Mesodermal cell (in vitro differentiated cells): ENCODE results near the gene COL23A1.
"Not testable (repeated sequence)": the region's sequence is repeated elsewhere in the genome, so short reads cannot be mapped to it uniquely, and the experiment has no call there.

Experiments
- H3K27ac ChIP-seq: 2 replicates; pipeline ENCODE4 v1.7.0; 2013; ENCODE audit warnings: mild to moderate bottlenecking, low read depth, low read length, moderate library complexity; ENCODE audit not compliant: severe bottlenecking
- H3K36me3 ChIP-seq: 2 replicates; pipeline ENCODE4 v1.7.1; 2013; ENCODE audit warnings: mild to moderate bottlenecking, low read length, moderate library complexity; ENCODE audit not compliant: control insufficient read depth, insufficient read depth
- H3K4me1 ChIP-seq: one replicate; pipeline ENCODE4 v1.7.1; 2013; ENCODE audit warnings: mild to moderate bottlenecking, low read length; ENCODE audit not compliant: insufficient read depth, control insufficient read depth, poor library complexity, severe bottlenecking
- H3K4me3 ChIP-seq: 2 replicates; pipeline ENCODE4 v1.7.0; 2013; ENCODE audit warnings: low read length, control low read depth, mild to moderate bottlenecking; ENCODE audit not compliant: insufficient read depth, poor library complexity, severe bottlenecking; ENCODE audit errors: extremely low read depth
- H3K9me3 ChIP-seq: 2 replicates; pipeline ENCODE4 v1.7.1; 2013; ENCODE audit warnings: mild to moderate bottlenecking, low read length, moderate library complexity; ENCODE audit not compliant: control insufficient read depth
- WGBS, 2 experiments: methylation state at CpG; one replicate each; pipeline ENCODE4 v1.1.5; 2013; ENCODE audit warnings: missing lambda C conversion rate in 2 of 2; ENCODE audit not compliant: insufficient coverage in 2 of 2; 5-methylcytosine and 5-hydroxymethylcytosine counted together

The COL23A1 gene

DNA sequence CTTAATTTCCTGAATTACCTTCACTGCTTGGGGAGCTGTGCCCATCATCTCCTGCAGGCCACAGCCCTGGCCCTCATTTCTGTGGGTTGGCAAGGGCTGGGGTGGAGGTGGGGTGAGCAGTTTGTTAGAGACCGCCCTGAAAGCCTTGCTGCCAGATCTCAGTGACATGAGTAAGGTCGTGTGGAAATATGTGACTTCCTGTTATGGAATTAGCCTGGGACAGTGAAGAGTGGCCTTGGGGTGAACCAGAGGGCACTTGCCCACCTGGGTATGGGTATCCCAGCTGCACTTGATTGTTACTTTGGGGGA lies 388.3 kb downstream of the COL23A1 start:
- Histone ChIP-seq H3K4me1 (peaks cover 11% of the 10 kb centered on the region), H3K9me3 (no peaks in the 10 kb centered on the region), H3K4me3 (no peak overlapping the region), H3K27ac (no peak overlapping the region), H3K36me3 (peaks cover 16% of the 10 kb centered on the region)
- WGBS, 2 experiments = 81 to 83% methylated on average over 2 of the region's 2 CpGs

GRCh38 chr5:178201221-178201926 lies 388.8 kb downstream of the COL23A1 start:
- peaks cover 11% of the 10 kb centered on the region for H3K36me3 ChIP-seq
- H3K4me1 ChIP-seq = peaks cover 6% of the 10 kb centered on the region
- WGBS, 2 experiments = 96 to 99% methylated on average over 10 to 11 of the region's 14 CpGs
- H3K27ac ChIP-seq = no peak overlapping the region
- no peaks in the 10 kb centered on the region for H3K9me3 ChIP-seq
- no peak overlapping the region for H3K4me3 ChIP-seq

DNA sequence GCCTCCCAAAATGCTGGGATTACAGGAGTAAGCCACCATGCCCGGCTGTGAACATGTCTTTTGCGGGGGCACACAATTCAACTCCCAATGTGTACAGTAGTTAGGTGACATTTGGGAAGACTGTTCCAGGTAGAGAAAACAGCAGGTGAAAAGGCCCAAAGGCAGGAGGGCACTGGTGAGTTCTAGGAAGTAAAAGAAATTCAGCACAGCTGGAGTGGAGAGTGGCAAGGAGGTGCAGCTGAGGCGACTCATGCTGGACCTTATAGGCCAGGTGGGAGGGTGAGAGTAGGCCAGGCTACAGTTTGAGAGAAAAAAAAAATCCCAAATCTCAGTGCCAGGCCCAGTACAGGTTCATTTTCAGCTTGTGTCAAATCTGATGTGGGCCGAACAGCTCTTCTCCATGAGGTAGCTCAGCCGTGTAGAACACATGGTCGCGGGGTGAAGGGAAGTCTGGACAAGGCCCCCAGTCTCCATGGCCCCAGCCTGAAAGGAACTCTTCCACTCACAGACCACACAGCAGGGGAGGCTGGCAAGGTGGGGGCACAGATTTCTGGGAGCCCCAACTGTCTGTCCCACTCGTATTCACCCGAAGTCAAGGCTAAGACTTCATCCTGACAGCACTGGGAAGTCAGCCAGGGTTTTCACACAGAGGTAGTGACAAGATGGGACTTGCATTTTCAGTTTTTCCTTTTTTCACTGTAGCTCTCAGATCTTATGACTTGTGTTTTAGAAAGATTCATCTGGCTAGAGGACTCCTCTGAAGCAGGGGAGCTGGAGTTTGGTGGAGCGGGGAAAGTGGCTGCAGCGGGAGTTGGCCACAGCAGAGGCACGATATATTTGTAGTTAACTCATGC lies 390.4 kb downstream of the COL23A1 start:
- H3K36me3 ChIP-seq = no peaks in the 10 kb centered on the region
- no peaks in the 10 kb centered on the region for H3K4me1 ChIP-seq
- no peak overlapping the region for H3K4me3 ChIP-seq
- H3K9me3 ChIP-seq = no peaks in the 10 kb centered on the region
- no peak overlapping the region for H3K27ac ChIP-seq
- 87 to 88% methylated on average over 7 to 10 of the region's 12 CpGs for WGBS, 2 experiments

GRCh38 chr5:178198706-178199105 lies 391.5 kb downstream of the COL23A1 start:
- Histone ChIP-seq H3K9me3 (no peaks in the 10 kb centered on the region), H3K4me1 (no peaks in the 10 kb centered on the region), H3K4me3 (no peak overlapping the region), H3K27ac (no peak overlapping the region), H3K36me3 (no peaks in the 10 kb centered on the region)
- 91 to 94% methylated on average over 5 to 10 of the region's 11 CpGs for WGBS, 2 experiments

DNA sequence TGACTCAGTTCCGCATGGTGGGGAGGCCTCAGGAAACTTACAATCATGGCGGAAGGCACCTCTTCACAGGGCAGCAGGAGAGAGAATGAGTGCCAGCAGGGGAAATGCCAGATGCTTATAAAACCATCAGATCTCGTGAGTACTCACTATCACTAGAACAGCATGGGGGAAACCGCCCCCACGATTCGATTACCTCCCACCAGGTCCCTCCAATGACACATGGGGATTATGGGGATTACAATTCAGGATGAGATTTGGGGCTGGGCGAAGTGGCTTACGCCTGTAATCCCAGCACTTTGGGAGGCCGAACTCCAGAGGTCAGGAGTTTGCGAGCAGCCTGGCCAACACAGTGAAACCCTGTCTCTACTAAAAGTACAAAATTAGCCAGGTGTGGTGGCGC lies 392.0 kb downstream of the COL23A1 start:
- H3K36me3 ChIP-seq, H3K4me3 ChIP-seq, H3K9me3 ChIP-seq, H3K27ac ChIP-seq, H3K4me1 ChIP-seq: not testable (repeated sequence)
- 80 to 86% methylated on average over 7 to 9 of the region's 11 CpGs for WGBS, 2 experiments

- Histone ChIP-seq H3K4me1 (no peaks in the 10 kb centered on the region), H3K27ac (no peak overlapping the region), H3K4me3 (no peak overlapping the region), H3K36me3 (no peaks in the 10 kb centered on the region), H3K9me3 (no peaks in the 10 kb centered on the region)
- 80 to 90% methylated on average over 8 of the region's 8 CpGs for WGBS, 2 experiments
These were observed 393.2 kb downstream of the COL23A1 start for GRCh38 chr5:178196986-178197385.

- WGBS, 2 experiments = 77 to 83% methylated on average over 6 to 7 of the region's 7 CpGs
- H3K4me3 ChIP-seq = no peak overlapping the region
- H3K36me3 ChIP-seq = no peaks in the 10 kb centered on the region
- no peaks in the 10 kb centered on the region for H3K9me3 ChIP-seq
- H3K4me1 ChIP-seq = no peaks in the 10 kb centered on the region
- H3K27ac ChIP-seq = no peak overlapping the region
These were observed 393.8 kb downstream of the COL23A1 start for GRCh38 chr5:178196281-178196812.

DNA sequence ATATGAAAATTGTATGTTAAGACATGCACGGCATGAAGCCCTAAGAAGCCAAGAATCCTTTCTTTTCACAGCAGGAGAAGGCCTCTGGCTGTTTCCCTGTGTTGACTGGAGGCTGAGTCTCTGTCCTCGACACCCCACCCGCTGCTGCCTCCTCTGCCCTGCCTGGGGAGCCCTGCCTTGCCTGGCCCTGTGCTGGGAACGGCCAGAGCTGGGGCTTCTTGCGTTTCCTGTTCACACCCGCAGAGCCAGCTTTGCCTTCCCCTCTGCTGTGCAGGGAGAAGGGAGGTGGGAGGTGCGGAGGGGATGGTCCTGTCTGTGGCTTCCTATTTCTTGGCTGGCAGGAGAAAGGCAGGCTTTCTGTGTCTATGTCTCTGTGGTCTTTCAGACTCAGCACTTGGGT lies 396.2 kb downstream of the COL23A1 start:
- H3K9me3 ChIP-seq = no peaks in the 10 kb centered on the region
- no peaks in the 10 kb centered on the region for H3K36me3 ChIP-seq
- 53 to 59% methylated on average over 6 to 7 of the region's 7 CpGs for WGBS, 2 experiments
- H3K27ac ChIP-seq = no peak overlapping the region
- no peaks in the 10 kb centered on the region for H3K4me1 ChIP-seq
- H3K4me3 ChIP-seq = no peak overlapping the region

GRCh38 chr5:178193251-178193809 lies 396.9 kb downstream of the COL23A1 start:
- H3K36me3 ChIP-seq = no peaks in the 10 kb centered on the region
- H3K4me1 ChIP-seq = no peaks in the 10 kb centered on the region
- no peaks in the 10 kb centered on the region for H3K9me3 ChIP-seq
- no peak overlapping the region for H3K27ac ChIP-seq
- WGBS, 2 experiments = 90 to 97% methylated on average over 7 to 8 of the region's 8 CpGs
- H3K4me3 ChIP-seq = no peak overlapping the region

GRCh38 chr5:178192787-178193186 lies 397.4 kb downstream of the COL23A1 start:
- no peaks in the 10 kb centered on the region for H3K36me3 ChIP-seq
- no peak overlapping the region for H3K27ac ChIP-seq
- no peaks in the 10 kb centered on the region for H3K9me3 ChIP-seq
- no peaks in the 10 kb centered on the region for H3K4me1 ChIP-seq
- H3K4me3 ChIP-seq = no peak overlapping the region
- WGBS, 2 experiments = 74 to 93% methylated on average over 2 to 5 of the region's 7 CpGs
